Measurements from ENCODE around the gene SGSM2.

The SGSM2 gene

DNA sequence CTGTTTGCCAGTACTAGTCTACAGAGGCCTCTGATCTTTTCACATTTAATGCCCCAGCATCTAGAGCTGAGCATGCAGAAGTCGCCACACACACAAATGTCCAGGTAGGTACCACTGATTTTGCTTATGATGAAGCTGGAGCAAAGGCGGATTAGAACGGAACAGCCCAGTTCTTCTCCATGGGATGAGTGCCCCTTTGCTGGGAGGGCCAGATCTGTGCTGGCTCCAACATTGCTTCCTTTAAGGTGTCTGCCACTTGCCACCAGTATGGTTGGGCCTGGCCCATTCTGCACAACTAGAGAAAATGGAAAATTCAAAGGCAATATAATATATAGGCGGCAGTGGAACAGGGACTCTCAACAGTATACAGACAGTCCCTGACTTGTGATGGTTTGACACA, 65.7 kb downstream of the SGSM2 start:
- ChIA-PET CTCF (interaction anchor here (1.0 to 11.6 kb wide), 3 partner anchors 9 to 21 kb away, joined by 4 to 75 read pairs (median 37); no protein-coding TSS in a partner anchor), POLR2A (interaction anchor here (2.0 kb wide), 1 partner anchor 10 kb away, joined by 16 read pairs; no protein-coding TSS in a partner anchor)
- TF ChIP-seq CTCF (IDR thresholded peaks at IDR 0.05; ENCODE audit: control extremely low read depth, extremely low read depth, low read depth, missing control alignments) = no peak
- no peak for DNase-seq (ENCODE audit: extremely low spot score)

DNA sequence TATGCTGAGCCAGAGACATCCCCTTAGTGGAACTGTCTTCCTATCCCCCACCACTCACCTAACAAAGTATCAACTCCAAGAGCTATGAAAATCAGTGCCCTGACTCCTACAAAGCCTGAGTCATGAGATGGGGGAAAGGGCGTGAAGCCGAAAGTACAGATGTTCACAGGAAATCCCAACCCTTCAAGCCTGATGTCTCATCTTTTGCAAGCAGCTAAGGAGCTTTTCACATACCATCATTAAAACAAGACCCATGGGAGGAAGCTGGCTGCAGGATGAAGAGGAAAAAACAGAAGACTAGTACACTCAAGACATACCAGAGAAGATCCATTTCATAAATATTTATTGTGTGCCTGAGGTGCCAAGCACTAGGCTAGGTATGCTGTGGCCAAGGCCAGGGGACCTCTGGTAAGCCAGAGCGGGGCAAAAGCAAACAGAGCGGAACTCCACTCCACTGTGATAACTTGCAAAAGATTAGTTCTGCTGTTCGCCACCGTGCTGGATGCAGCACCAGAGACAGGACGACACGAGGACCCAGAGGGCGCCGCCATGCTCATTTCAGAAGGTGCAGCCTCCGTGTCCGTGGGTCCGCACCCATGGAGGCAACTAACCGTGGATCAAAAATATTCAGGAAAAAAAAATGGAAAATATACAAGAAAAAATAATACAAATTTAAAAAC, 68.1 kb downstream of the SGSM2 start:
- no peak for DNase-seq (ENCODE audit: extremely low spot score)
- CTCF ChIA-PET = interaction anchor here (6.9 to 11.6 kb wide), 2 partner anchors 11 to 23 kb away, joined by 37 to 75 read pairs; no protein-coding TSS in a partner anchor
- POLR2A ChIA-PET = no interaction called here

DNA sequence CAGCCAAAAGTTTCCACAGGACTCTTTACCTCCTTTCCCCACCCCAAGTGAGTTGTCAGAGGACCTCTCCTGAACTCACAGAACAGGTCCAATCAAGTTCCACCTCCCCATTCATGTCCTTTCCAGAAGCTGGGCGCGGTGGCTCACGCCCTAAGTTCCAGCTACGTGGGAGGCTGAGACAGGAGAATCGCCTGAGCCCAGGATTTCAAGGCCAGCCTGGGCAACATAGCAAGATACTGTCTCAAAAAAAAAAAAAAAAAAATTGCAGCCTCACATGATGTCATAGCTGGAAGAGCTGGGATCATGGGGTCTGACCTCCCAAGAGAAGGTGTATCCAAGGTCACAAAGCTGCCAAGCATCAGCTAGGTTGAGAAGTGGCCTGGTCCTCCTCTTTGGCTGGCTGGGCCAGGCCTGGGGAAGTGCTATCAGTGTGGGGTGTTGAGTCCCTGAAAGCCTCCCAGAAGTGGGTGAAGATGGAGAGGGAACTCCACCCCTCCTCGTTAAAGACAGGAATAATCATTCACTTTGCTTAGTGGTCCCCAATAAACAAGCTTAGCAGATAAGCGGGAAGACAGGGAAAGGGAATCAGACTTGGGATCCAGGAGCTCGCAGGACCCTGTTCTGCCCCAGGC, 69.1 kb downstream of the SGSM2 start:
- CTCF ChIA-PET = interaction anchor here (1.0 to 11.6 kb wide), 4 partner anchors 10 to 24 kb away, joined by 3 to 75 read pairs (median 16); no protein-coding TSS in a partner anchor
- POLR2A ChIA-PET = interaction anchor here (1.3 kb wide), 1 partner anchor 13 kb away, joined by 6 read pairs; no protein-coding TSS in a partner anchor
- DNase-seq (ENCODE audit: extremely low spot score) = no peak
- no peak for TF ChIP-seq CTCF (IDR thresholded peaks at IDR 0.05; ENCODE audit: control extremely low read depth, extremely low read depth, low read depth, missing control alignments)

More for the DNA sequence above, 68.1 kb downstream of the SGSM2 start:
- TF ChIP-seq CTCF (IDR thresholded peaks at IDR 0.05; ENCODE audit: control extremely low read depth, extremely low read depth, low read depth, missing control alignments) = no peak

DNA sequence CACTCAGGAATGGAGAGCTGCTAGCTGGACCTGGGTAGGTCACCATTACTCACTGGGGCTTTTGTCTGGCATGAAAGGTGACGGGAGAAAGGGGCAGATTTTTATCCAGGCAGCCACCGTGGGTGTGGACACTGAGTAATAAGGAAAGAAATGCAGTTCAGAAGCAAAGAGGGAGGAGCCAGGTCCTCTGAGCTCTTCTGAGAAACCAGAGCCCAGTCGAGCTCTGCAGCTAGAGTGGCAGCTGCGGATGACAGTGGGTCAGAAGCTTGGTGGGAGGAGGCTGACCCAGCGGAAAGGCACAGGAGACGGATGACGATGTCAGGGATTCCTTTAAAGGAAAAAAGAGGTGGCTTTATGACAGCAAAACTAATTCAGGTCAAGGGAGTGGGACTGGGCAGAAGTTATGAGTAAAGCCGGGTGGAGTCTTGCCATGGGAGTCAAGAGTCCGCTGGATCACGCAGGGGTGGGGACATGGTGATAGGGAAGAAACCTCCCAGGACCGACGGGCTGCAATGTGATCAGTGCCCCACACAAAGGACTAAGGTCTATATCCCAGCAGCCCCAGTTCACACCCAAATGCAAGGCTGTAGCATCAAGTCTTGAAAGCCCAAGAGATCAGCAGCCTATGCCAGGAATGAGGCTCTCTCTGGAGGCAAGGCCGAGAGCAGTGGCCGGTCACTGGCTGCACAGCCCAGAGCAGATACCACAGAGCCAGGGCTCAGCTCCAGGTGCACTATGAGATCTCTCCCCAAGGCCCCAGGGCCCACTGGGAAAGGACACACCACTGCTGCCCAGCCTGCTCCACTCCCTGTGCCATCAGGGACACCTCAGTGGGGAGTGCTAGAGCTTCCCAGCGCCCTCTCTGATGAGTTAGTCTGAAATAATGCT, 69.8 kb downstream of the SGSM2 start:
- ChIA-PET POLR2A (interaction anchor here (1.3 kb wide), 1 partner anchor 14 kb away, joined by 6 read pairs; no protein-coding TSS in a partner anchor), CTCF (interaction anchor here (1.0 to 11.6 kb wide), 4 partner anchors 9 to 25 kb away, joined by 3 to 75 read pairs (median 16); no protein-coding TSS in a partner anchor)
- no peak for DNase-seq (ENCODE audit: extremely low spot score)

DNA sequence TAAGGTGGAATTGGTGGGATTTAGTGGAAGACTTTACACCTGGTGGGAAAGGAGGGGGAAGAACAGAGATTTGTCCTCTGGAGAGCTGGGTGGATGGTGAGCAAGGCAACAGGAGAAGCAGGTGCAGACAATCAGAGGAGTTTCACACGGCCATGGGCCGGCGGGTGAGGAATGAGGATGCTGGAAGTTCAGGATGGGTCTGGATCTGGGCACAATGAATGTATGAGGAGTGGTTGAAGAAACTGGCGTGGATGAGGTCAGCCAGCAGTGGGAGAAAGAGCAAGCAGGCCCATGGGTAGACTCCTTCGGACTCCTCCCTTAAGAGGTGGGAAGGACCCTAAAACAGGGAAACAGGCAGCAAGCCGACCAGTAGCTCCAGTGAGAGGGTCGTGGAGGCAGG, 73.7 kb downstream of the SGSM2 start:
- TF ChIP-seq CTCF (IDR thresholded peaks at IDR 0.05; ENCODE audit: control extremely low read depth, extremely low read depth, low read depth, missing control alignments) = no peak
- ChIA-PET CTCF (interaction anchor here (1.5 to 14.7 kb wide), 5 partner anchors 8 to 353 kb away, joined by 3 to 404 read pairs (median 4); no protein-coding TSS in a partner anchor), POLR2A (interaction anchor here (1.9 kb wide), 1 partner anchor 19 kb away, joined by 4 read pairs; no protein-coding TSS in a partner anchor)
- DNase-seq (ENCODE audit: extremely low spot score) = no peak

More for the DNA sequence above, 69.8 kb downstream of the SGSM2 start:
- no peak for TF ChIP-seq CTCF (IDR thresholded peaks at IDR 0.05; ENCODE audit: control extremely low read depth, extremely low read depth, low read depth, missing control alignments)

Data from GM10248 (cell line).